ENCODE measurements around the gene INF2.

INF2 gene

DNA sequence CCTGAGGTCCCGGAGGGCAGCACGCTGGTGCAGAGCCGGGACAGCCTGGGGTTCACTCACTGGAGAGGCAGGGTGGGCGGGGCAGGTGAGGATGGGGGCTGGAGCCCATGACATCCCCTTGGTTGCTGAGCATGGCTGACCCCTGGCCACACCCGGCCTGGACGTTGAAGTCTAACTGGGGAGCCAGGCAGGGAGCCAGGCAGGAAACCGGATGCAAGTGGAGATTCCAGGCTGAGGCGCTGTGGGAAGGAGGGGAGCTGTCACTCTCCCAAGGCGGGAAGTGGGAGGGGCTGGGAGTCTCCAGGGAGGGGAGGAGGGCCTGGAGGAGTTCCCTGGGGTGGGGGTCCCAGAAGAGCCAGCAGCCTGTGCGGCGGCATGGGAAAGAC lies 7.7 kb upstream of the INF2 start:
- Histone ChIP-seq H4K91ac (ENCODE audit: low read depth, low read length) (peak overlapping the region; percentile 99), H3K4ac (ENCODE audit: low read depth, low read length) (peak overlapping the region; percentile 84), H3K27ac (ENCODE audit: low read depth, low read length) (peak overlapping the region; percentile 97), H3K79me1 (ENCODE audit: low read length) (peaks cover 67% of the 10 kb centered on the region), H3K18ac (ENCODE audit: low read length) (peak overlapping the region; percentile 77), H3K14ac (ENCODE audit: low read length) (peak overlapping the region; percentile 98), H3K4me3 (ENCODE audit: low read depth, low read length) (no peak overlapping the region), H2BK12ac (ENCODE audit: low read length) (peak overlapping the region; percentile 95), H4K8ac (ENCODE audit: low read depth, low read length) (peak overlapping the region; percentile 81), H3K9ac (ENCODE audit: low read length) (no peak overlapping the region), H3K23ac (ENCODE audit: low read length) (no peak overlapping the region), H4K12ac (ENCODE audit: low read depth, low read length) (peak overlapping the region; percentile 68), H3K9me3 (ENCODE audit: insufficient read depth, low read depth, low read length) (no peaks in the 10 kb centered on the region), H3K79me2 (ENCODE audit: control insufficient read depth, insufficient read depth, low read length, poor library complexity) (peaks cover 27% of the 10 kb centered on the region), H3K36me3 (ENCODE audit: control insufficient read depth in 1 of 2, insufficient read depth in 2 of 2, low read length in 2 of 2) (no peaks in the 10 kb centered on the region), H2AFZ (ENCODE audit: insufficient read depth, low read length, poor library complexity) (peak overlapping the region; percentile 61), H3K4me2 (ENCODE audit: low read length) (peak overlapping the region; percentile 70), H3K27me3 (ENCODE audit: insufficient read depth, low read length) (no peaks in the 10 kb centered on the region), H3K4me1 (ENCODE audit: control insufficient read depth in 1 of 2, insufficient read depth in 2 of 2, low read length in 2 of 2) (peaks cover 59 to 60% of the 10 kb centered on the region in 2 experiments), H2AK5ac (ENCODE audit: low read length) (peak overlapping the region; percentile 90), H2BK120ac (ENCODE audit: insufficient read depth, low read length, poor library complexity) (peak overlapping the region; percentile 92), H2BK5ac (ENCODE audit: low read depth, low read length, poor library complexity) (peak overlapping the region; percentile 93)
- WGBS (ENCODE audit: extremely low coverage, insufficient coverage, insufficient read length), result no CpG with 5 or more reads among the region's 11 CpGs
- peak; percentile 75 to 84 for DNase-seq

DNA sequence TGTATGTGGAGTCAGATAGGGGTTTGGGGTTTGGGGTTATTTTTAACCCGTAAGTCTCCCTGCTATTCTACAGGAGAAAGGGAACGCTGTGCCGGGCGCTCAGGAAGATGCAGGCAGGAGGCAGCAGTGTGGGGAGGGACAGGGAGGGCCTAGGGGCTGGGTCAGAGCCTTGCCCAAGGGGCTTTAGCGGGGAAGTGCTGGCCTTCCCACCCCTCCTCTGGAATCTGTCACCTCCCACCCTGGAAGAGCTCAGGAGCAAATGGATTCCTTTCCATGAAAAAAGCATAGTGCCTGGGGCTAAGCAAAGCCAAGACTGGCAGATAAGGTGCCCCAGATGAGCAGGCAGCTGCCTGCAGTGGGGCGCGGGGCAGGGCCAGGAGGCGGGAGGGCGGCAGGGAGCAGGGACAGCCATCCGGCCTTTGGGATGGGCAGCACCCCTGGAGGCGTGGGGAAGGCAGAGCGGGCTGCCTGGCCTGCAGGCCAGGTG lies 7.3 kb upstream of the INF2 start:
- peak overlapping the region; percentile 70 for H3K4me2 ChIP-seq (ENCODE audit: low read length)
- H3K9ac ChIP-seq (ENCODE audit: low read length), result no peak overlapping the region
- no peaks in the 10 kb centered on the region for H3K9me3 ChIP-seq (ENCODE audit: insufficient read depth, low read depth, low read length)
- no peaks in the 10 kb centered on the region for H3K36me3 ChIP-seq (ENCODE audit: control insufficient read depth in 1 of 2, insufficient read depth in 2 of 2, low read length in 2 of 2)
- H3K4me3 ChIP-seq (ENCODE audit: low read depth, low read length), result no peak overlapping the region
- H4K8ac ChIP-seq (ENCODE audit: low read depth, low read length), result peak overlapping the region; percentile 90
- no peaks in the 10 kb centered on the region for H3K27me3 ChIP-seq (ENCODE audit: insufficient read depth, low read length)
- H2BK5ac ChIP-seq (ENCODE audit: low read depth, low read length, poor library complexity), result peak overlapping the region; percentile 97
- H4K91ac ChIP-seq (ENCODE audit: low read depth, low read length), result peak overlapping the region; percentile 99
- H2BK120ac ChIP-seq (ENCODE audit: insufficient read depth, low read length, poor library complexity), result peak overlapping the region; percentile 96
- peak; percentile 88 to 93 for DNase-seq
- peak overlapping the region; percentile 96 for H2AK5ac ChIP-seq (ENCODE audit: low read length)
- no peak overlapping the region for H4K12ac ChIP-seq (ENCODE audit: low read depth, low read length)
- H3K14ac ChIP-seq (ENCODE audit: low read length), result peak overlapping the region; percentile 86
- H2BK12ac ChIP-seq (ENCODE audit: low read length), result peak overlapping the region; percentile 83
- no CpG with 5 or more reads among the region's 12 CpGs for WGBS (ENCODE audit: extremely low coverage, insufficient coverage, insufficient read length)
- H2AFZ ChIP-seq (ENCODE audit: insufficient read depth, low read length, poor library complexity), result peak overlapping the region; percentile 68
- H3K27ac ChIP-seq (ENCODE audit: low read depth, low read length), result peak overlapping the region; percentile 97
- peak overlapping the region; percentile 84 for H3K18ac ChIP-seq (ENCODE audit: low read length)
- peaks cover 60% of the 10 kb centered on the region in 2 experiments for H3K4me1 ChIP-seq (ENCODE audit: control insufficient read depth in 1 of 2, insufficient read depth in 2 of 2, low read length in 2 of 2)
- H3K79me2 ChIP-seq (ENCODE audit: control insufficient read depth, insufficient read depth, low read length, poor library complexity), result peaks cover 26% of the 10 kb centered on the region
- H3K23ac ChIP-seq (ENCODE audit: low read length), result no peak overlapping the region
- peak overlapping the region; percentile 92 for H3K4ac ChIP-seq (ENCODE audit: low read depth, low read length)
- peaks cover 66% of the 10 kb centered on the region for H3K79me1 ChIP-seq (ENCODE audit: low read length)

DNA sequence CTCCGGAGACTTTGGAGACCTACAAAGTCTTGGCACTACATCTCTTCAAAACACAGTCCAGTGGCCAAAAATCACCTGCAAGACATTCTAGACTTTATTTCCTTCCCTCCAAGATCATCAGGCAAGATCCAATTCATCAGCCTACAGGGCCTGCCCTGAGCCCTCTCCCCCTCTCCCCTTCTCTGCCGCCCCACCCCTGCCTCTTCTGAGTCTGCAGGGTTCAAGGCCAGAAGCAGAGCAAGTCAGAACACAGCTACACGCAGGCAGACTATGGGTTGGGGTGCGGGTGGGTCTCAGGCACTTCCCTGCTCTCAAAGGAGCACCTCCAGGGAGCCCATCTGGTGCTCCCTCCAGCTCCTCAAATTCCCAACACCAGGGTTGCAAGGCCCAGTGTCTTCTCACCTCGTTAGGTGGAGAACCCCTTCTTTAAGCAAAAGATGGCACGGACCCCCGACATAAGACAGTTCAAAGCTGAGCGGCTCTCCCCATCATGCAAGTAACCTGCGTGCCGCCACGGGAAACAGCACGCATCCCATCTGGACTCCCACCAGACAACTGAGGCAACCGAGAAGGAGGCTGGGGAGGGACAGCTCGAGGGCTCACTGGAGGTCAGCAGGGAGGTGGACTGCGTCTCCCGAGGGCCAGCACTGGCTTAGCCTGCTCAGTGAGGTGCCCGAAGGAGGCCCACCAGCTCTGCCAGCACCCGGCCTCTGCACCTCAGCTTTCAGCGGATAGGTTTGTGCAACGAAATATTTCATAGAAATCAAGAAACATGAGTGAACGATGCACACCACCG lies 5.6 kb upstream of the INF2 start:
- Histone ChIP-seq H2BK12ac (ENCODE audit: low read length) (peak overlapping the region; percentile 97), H3K23ac (ENCODE audit: low read length) (no peak overlapping the region), H3K79me1 (ENCODE audit: low read length) (peaks cover 64% of the 10 kb centered on the region), H3K18ac (ENCODE audit: low read length) (peak overlapping the region; percentile 79), H2AK5ac (ENCODE audit: low read length) (peak overlapping the region; percentile 98), H3K4ac (ENCODE audit: low read depth, low read length) (peak overlapping the region; percentile 4), H3K9me3 (ENCODE audit: insufficient read depth, low read depth, low read length) (no peaks in the 10 kb centered on the region), H2BK5ac (ENCODE audit: low read depth, low read length, poor library complexity) (peak overlapping the region; percentile 48), H3K27ac (ENCODE audit: low read depth, low read length) (peak overlapping the region; percentile 93), H3K9ac (ENCODE audit: low read length) (no peak overlapping the region), H4K8ac (ENCODE audit: low read depth, low read length) (peak overlapping the region; percentile 15), H4K91ac (ENCODE audit: low read depth, low read length) (peak overlapping the region; percentile 68), H3K4me3 (ENCODE audit: low read depth, low read length) (no peak overlapping the region), H3K79me2 (ENCODE audit: control insufficient read depth, insufficient read depth, low read length, poor library complexity) (peaks cover 16% of the 10 kb centered on the region), H3K4me1 (ENCODE audit: control insufficient read depth in 1 of 2, insufficient read depth in 2 of 2, low read length in 2 of 2) (peaks cover 58 to 61% of the 10 kb centered on the region in 2 experiments), H3K14ac (ENCODE audit: low read length) (peak overlapping the region; percentile 84), H2BK120ac (ENCODE audit: insufficient read depth, low read length, poor library complexity) (peak overlapping the region; percentile 90), H3K27me3 (ENCODE audit: insufficient read depth, low read length) (no peaks in the 10 kb centered on the region), H3K4me2 (ENCODE audit: low read length) (peak overlapping the region; percentile 52), H4K12ac (ENCODE audit: low read depth, low read length) (no peak overlapping the region), H2AFZ (ENCODE audit: insufficient read depth, low read length, poor library complexity) (peak overlapping the region; percentile 4), H3K36me3 (ENCODE audit: control insufficient read depth in 1 of 2, insufficient read depth in 2 of 2, low read length in 2 of 2) (no peaks in the 10 kb centered on the region)
- no CpG with 5 or more reads among the region's 22 CpGs for WGBS (ENCODE audit: extremely low coverage, insufficient coverage, insufficient read length)
- no peak for DNase-seq

GRCh38 chr14:104684449-104684821 lies 5.0 kb upstream of the INF2 start:
- Histone ChIP-seq H2AFZ (ENCODE audit: insufficient read depth, low read length, poor library complexity) (no peak overlapping the region), H3K14ac (ENCODE audit: low read length) (no peak overlapping the region), H3K27ac (ENCODE audit: low read depth, low read length) (no peak overlapping the region), H4K12ac (ENCODE audit: low read depth, low read length) (no peak overlapping the region), H3K4ac (ENCODE audit: low read depth, low read length) (no peak overlapping the region), H3K9ac (ENCODE audit: low read length) (no peak overlapping the region), H3K9me3 (ENCODE audit: insufficient read depth, low read depth, low read length) (no peaks in the 10 kb centered on the region), H4K8ac (ENCODE audit: low read depth, low read length) (no peak overlapping the region), H3K4me1 (ENCODE audit: control insufficient read depth in 1 of 2, insufficient read depth in 2 of 2, low read length in 2 of 2) (peaks cover 59 to 63% of the 10 kb centered on the region in 2 experiments), H3K23ac (ENCODE audit: low read length) (no peak overlapping the region), H2BK12ac (ENCODE audit: low read length) (peak overlapping the region; percentile 97), H4K91ac (ENCODE audit: low read depth, low read length) (peak overlapping the region; percentile 68), H2BK5ac (ENCODE audit: low read depth, low read length, poor library complexity) (peak overlapping the region; percentile 48), H3K4me3 (ENCODE audit: low read depth, low read length) (no peak overlapping the region), H2BK120ac (ENCODE audit: insufficient read depth, low read length, poor library complexity) (peak overlapping the region; percentile 90), H3K4me2 (ENCODE audit: low read length) (no peak overlapping the region), H3K79me1 (ENCODE audit: low read length) (peaks cover 63% of the 10 kb centered on the region), H3K27me3 (ENCODE audit: insufficient read depth, low read length) (no peaks in the 10 kb centered on the region), H3K36me3 (ENCODE audit: control insufficient read depth in 1 of 2, insufficient read depth in 2 of 2, low read length in 2 of 2) (no peaks in the 10 kb centered on the region), H2AK5ac (ENCODE audit: low read length) (peak overlapping the region; percentile 98), H3K18ac (ENCODE audit: low read length) (no peak overlapping the region), H3K79me2 (ENCODE audit: control insufficient read depth, insufficient read depth, low read length, poor library complexity) (peaks cover 19% of the 10 kb centered on the region)
- WGBS (ENCODE audit: extremely low coverage, insufficient coverage, insufficient read length), result no CpG with 5 or more reads among the region's 10 CpGs
- DNase-seq, result no peak
